Ovary (tissue), 3 donors: ENCODE measurements around the gene PPP2R5C.

ENCODE experiments used
- EP300 ChIP-seq: sonication (generic); formaldehyde crosslinking; IDR thresholded peaks from one replicate; pipeline ENCODE4 v1.6.1; 2017; ENCODE audit warnings: antibody characterized with exemption
- TF ChIP-seq, protein P1 (sequence below), 3 donors: fragments of 450-650 bp in 2 of 3; fragments of 200-600 bp in 1 of 3; IDR thresholded peaks; one replicate each; pipeline versions ENCODE4 v1.5.1 to v1.8.0; 2016 to 2022; ENCODE audit warnings: antibody characterized with exemption in 3 of 3, mild to moderate bottlenecking in 1 of 3
- donor health status: DM: no; HTN: no; CAD: no.

DNA sequence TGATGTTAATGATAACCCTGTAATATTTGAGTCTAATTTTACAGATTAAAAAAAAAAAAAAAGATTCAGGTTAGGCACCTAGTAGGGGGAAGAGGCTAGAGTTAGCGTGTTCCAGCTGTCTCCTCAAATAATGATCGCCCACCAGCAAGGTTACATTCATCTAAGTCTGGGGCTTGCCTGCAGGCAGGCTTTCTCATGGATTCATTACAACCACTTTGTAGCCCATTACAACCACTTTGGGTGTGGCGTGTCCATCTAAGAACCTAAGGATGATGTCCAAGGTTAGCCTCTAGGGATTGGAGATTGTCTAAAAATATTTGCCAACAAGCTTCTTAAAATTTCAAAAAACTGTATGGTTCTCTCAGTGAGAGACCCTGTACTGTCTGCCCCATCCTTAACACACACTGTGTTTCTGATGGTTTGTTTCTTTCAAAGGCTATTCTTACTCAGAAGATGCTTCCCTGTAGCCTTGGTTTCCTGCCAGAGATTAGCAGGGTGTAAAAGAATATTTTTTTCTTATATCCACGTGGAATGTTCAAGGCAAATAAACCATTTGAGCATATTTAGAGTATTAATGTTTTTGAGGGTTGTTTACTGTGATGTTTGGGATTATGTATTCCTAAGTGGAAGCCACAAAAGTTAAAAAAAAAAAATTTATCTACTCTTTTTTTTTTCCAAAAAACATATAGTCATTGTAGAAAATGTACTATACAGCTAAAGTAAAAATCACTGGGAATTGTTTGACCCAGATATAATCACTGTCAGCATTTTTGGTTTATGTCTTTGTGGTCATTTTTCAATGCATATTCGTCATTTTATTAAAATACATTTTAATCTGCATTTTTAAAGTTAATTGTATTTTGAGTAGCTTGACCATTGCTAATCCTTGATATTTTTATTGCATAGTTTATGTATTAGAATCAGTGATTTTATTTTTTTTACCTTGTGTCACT is 204.5 kb downstream of the PPP2R5C start:
- TF ChIP-seq, protein P1, sequence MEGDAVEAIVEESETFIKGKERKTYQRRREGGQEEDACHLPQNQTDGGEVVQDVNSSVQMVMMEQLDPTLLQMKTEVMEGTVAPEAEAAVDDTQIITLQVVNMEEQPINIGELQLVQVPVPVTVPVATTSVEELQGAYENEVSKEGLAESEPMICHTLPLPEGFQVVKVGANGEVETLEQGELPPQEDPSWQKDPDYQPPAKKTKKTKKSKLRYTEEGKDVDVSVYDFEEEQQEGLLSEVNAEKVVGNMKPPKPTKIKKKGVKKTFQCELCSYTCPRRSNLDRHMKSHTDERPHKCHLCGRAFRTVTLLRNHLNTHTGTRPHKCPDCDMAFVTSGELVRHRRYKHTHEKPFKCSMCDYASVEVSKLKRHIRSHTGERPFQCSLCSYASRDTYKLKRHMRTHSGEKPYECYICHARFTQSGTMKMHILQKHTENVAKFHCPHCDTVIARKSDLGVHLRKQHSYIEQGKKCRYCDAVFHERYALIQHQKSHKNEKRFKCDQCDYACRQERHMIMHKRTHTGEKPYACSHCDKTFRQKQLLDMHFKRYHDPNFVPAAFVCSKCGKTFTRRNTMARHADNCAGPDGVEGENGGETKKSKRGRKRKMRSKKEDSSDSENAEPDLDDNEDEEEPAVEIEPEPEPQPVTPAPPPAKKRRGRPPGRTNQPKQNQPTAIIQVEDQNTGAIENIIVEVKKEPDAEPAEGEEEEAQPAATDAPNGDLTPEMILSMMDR (IDR thresholded peaks at IDR 0.05), result no peak
- no peak for TF ChIP-seq EP300
